Measurements from ENCODE around the gene HDAC11. TPM values are rescaled to one million over a fixed set of nuclear protein-coding genes. Genes with fewer than 3 reads are reported as not detected.

HDAC11 gene
- total RNA-seq, 6 experiments from 2014 or later, result 8.0 to 12.4 (median 9.1) TPM

DNA sequence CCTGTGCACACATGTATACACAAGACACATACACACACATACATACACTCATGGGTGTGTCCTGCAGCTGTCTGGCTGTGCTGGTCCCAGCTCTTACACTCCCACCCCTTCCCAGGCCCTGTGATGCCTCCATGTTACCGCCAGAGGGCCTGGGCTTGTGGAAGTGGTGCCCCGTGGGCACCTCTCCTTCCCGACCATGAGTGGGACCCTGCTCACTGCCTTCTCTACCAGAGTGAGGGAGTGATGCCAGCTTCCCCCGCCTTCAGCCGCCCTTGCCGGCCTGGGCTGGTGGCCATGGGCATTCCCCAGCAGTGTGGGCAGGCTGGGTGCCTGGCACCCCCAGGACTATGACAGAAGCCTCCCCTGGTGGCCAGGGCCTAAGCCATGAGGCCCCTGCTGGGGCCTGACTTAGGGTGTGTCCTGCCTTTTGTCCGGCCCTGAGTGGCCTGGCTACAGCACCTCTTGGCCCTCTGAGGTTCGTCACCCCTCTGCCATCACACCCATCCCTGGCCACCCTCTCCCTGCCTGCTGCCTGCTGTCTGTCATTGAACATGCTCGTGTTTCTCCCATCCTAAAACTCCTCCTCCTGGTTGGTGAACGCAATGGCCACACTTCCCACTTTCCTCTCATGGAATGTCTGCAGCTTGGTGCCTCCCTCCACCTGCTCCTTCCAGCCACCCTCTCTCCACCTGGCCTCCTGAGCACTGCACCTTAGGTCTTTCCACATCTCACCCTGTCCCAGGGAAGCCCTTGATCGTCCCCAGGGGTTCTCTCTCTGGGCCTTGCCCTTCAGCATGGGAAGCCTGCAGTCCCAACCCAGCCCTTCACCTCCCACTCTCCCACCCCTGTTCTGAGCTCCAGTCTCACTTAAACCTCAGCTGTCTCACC is 14.6 kb downstream of the HDAC11 start:
- H3K27ac Mint-ChIP-seq, result no peak overlapping the region
- TF ChIP-seq, protein P1, sequence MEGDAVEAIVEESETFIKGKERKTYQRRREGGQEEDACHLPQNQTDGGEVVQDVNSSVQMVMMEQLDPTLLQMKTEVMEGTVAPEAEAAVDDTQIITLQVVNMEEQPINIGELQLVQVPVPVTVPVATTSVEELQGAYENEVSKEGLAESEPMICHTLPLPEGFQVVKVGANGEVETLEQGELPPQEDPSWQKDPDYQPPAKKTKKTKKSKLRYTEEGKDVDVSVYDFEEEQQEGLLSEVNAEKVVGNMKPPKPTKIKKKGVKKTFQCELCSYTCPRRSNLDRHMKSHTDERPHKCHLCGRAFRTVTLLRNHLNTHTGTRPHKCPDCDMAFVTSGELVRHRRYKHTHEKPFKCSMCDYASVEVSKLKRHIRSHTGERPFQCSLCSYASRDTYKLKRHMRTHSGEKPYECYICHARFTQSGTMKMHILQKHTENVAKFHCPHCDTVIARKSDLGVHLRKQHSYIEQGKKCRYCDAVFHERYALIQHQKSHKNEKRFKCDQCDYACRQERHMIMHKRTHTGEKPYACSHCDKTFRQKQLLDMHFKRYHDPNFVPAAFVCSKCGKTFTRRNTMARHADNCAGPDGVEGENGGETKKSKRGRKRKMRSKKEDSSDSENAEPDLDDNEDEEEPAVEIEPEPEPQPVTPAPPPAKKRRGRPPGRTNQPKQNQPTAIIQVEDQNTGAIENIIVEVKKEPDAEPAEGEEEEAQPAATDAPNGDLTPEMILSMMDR (IDR thresholded peaks at IDR 0.05), result peak; percentile 80
- peak; percentile 27 for DNase-seq

DNA sequence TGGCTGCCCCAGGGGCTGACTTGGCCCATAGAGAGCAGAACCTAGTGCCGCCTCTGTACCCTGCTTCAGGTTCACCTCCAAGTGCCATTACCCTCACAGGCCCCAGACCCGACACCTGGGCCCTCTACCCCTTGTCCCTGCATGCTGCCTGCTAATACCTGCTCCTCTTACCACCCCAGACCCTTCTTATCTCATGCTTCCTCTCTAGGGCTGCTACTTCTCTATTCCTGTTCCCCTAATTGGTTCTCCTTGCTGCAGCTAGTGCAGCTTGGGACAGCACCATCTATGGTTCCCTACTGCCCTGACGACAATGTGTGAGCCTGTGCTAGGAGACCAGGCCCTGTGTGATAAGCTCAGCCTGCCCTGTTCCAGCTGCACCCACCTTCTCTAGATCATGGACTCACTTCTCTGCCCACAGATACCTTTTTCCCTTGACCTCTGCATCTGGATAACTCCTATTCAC is 15.3 kb downstream of the HDAC11 start:
- Mint-ChIP-seq H3K9me3 (no peaks in the 10 kb centered on the region), H3K4me3 (no peak overlapping the region), H3K27ac (no peak overlapping the region), H3K4me1 (ENCODE audit: low read depth) (peaks cover 23% of the 10 kb centered on the region), H3K27me3 (ENCODE audit: insufficient read depth) (no peaks in the 10 kb centered on the region; the same call in 1 of the 2 replicates), H3K36me3 (ENCODE audit: low read depth) (no peaks in the 10 kb centered on the region)
- TF ChIP-seq, protein P1 (IDR thresholded peaks at IDR 0.05), result no peak
- no peak for DNase-seq

More for the DNA sequence above, 14.6 kb downstream of the HDAC11 start:
- no peaks in the 10 kb centered on the region for H3K36me3 Mint-ChIP-seq (ENCODE audit: low read depth)
- no peaks in the 10 kb centered on the region for H3K9me3 Mint-ChIP-seq
- H3K27me3 Mint-ChIP-seq (ENCODE audit: insufficient read depth), result no peaks in the 10 kb centered on the region; the same call in 1 of the 2 replicates
- H3K4me3 Mint-ChIP-seq, result no peak overlapping the region
- peaks cover 23% of the 10 kb centered on the region for H3K4me1 Mint-ChIP-seq (ENCODE audit: low read depth)

DNA sequence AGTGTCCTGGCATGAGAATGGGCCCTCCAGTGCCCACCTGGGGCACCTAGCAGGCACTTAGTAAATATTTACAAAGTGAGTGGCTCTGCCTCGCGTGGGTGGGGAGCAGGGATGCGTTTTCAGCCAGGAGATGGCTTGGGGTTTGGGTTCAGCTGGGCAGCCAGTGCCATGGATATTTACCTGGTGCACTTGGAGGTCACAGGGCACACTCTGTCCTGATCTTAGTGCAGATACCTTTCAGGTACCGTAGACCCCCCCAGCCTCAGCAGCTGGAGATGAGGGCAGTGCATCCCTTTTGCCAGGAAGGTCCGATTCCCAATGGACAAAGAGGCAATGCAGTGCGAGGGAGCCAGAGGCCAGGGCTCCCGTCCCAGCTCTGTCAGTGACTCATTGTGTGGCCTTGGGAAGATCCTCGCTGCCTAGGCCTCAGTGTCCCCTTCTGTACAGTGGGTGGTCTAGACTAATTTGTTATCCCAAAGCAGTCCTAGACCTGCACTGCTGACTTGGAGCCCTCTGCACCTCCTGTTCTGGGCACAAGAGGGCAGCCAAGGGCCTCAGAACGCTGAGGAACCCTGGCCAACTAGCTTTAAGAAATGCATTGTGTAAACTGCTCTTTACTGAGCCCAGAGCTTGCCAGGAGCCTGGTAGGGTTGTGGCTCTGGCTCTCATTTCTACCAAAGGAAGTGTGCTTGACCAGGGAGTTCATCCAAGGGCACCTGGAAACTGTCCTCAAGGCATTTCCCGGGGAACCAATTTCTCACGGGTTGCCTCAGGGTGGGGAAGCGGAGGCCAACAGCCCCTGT is 16.0 kb downstream of the HDAC11 start:
- peaks cover 23% of the 10 kb centered on the region for H3K4me1 Mint-ChIP-seq (ENCODE audit: low read depth)
- no peak overlapping the region for H3K27ac Mint-ChIP-seq
- no peaks in the 10 kb centered on the region for H3K9me3 Mint-ChIP-seq
- TF ChIP-seq, protein P1 (IDR thresholded peaks at IDR 0.05), result peak; percentile 93
- DNase-seq, result peak; percentile 79
- no peaks in the 10 kb centered on the region; the same call in none of the 2 replicates for H3K27me3 Mint-ChIP-seq (ENCODE audit: insufficient read depth)
- H3K36me3 Mint-ChIP-seq (ENCODE audit: low read depth), result no peaks in the 10 kb centered on the region
- H3K4me3 Mint-ChIP-seq, result no peak overlapping the region

DNA sequence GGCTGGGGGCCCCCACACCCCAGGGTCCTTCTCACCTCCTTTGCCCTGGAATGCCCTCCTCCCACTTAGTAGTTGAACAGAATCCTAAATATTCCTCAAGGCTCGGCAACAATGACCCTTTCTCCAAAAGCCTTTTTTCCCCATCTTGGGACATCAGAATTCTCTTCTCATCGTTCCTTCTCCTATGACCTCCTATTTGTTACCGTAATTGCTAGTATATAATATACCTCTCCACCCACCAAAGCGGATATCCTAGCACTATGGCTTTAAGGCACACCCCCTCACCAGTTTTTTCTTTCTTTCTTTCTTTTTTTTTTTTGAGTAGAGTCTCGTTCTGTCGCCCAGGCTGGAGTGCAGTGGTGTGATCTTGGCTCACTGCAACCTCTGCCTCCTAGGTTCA is 16.8 kb downstream of the HDAC11 start:
- no peak overlapping the region for H3K4me3 Mint-ChIP-seq
- TF ChIP-seq, protein P1 (IDR thresholded peaks at IDR 0.05), result no peak
- no peaks in the 10 kb centered on the region; the same call in none of the 2 replicates for H3K27me3 Mint-ChIP-seq (ENCODE audit: insufficient read depth)
- no peak for DNase-seq
- no peaks in the 10 kb centered on the region for H3K36me3 Mint-ChIP-seq (ENCODE audit: low read depth)
- H3K4me1 Mint-ChIP-seq (ENCODE audit: low read depth), result peaks cover 23% of the 10 kb centered on the region
- no peaks in the 10 kb centered on the region for H3K9me3 Mint-ChIP-seq
- peak overlapping the region; percentile 29; the same call in 1 of the 2 replicates for H3K27ac Mint-ChIP-seq

DNA sequence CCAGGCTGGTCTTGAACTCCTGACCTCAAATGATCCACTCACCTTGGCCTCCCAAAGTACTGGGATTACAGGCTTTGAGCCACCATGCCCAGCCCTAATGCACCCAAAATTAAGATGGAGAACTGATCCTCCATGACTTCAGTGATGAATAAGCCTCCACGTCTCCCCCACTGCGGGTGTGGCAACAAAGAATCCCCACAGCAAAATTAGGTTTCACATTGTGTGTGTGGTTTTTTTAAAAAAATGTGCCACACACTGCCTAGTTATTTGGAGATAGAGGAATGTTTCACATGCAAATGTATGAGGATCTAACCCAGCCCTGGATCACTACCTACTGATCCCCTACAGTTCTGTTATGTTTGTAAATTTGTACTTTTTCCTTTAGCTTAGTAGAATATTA is 17.3 kb downstream of the HDAC11 start:
- TF ChIP-seq, protein P1 (IDR thresholded peaks at IDR 0.05), result no peak
- H3K4me1 Mint-ChIP-seq (ENCODE audit: low read depth), result peaks cover 23% of the 10 kb centered on the region
- no peaks in the 10 kb centered on the region for H3K36me3 Mint-ChIP-seq (ENCODE audit: low read depth)
- peak; percentile 24 for DNase-seq
- no peaks in the 10 kb centered on the region for H3K9me3 Mint-ChIP-seq
- H3K4me3 Mint-ChIP-seq, result no peak overlapping the region
- no peaks in the 10 kb centered on the region; the same call in none of the 2 replicates for H3K27me3 Mint-ChIP-seq (ENCODE audit: insufficient read depth)
- H3K27ac Mint-ChIP-seq, result peak overlapping the region; percentile 29; the same call in 1 of the 2 replicates
